K562 (cell line): Measurements from ENCODE around the gene TRAF3. TPM values are rescaled to one million over a fixed set of nuclear protein-coding genes. Genes with fewer than 3 reads are reported as not detected.

Experiments
- ATAC-seq: fragments of 200-7000 bp; cut with Tn5 transposase; 3 replicates; pipeline ENCODE4 v1.9.1; 2020; ENCODE audit warnings: moderate library complexity
- BruUV-seq: library from RNA; stranded (reverse); fragments of 400-500 nt; replicated peaks from 2 replicates; lab custom pipeline; 2021; lab: Mats Ljungman, UMichigan
- CTCF ChIA-PET: fragments of 300-600 bp; formaldehyde crosslinking; extraction: SDS; loops from one replicate; lab custom pipeline; 2021; ENCODE audit warnings: low intra/inter-chr PET ratio; lab: Yijun Ruan, JAX
- POLR2A ChIA-PET: fragments of 300-600, 350-650 bp; sonication (Branson Sonifier 250); formaldehyde crosslinking; extraction: SDS; loops from one replicate; lab custom pipeline; 2021; ENCODE audit warnings: antibody characterized with exemption, inconsistent platforms; lab: Yijun Ruan, JAX
- DNase-seq, 4 experiments: peaks; one replicate each; pipeline versions ENCODE4 v3.0.0 to v3.0.0-alpha.2; 2011 to 2018; ENCODE audit warnings: low spot score in 3 of 4, mixed read lengths in 3 of 4; ENCODE audit errors: extremely low read depth in 1 of 4
- FAIRE-seq: peaks from 2 replicates; lab custom pipeline; 2011; peaks lifted over from hg19 to GRCh38; lab: Jason Lieb, UNC
- H2AFZ ChIP-seq: 2 replicates; pipeline ENCODE4 v1.6.0; 2011; ENCODE audit warnings: low read depth, low read length, control low read depth, inconsistent platforms
- H3K27ac ChIP-seq: fragments of 200-600 bp; 3 replicates; pipeline ENCODE4 v1.8.0; 2011; ENCODE audit warnings: low read depth, mild to moderate bottlenecking, control low read depth, inconsistent platforms, low read length, moderate library complexity, mixed read lengths; ENCODE audit errors: extremely low read depth
- H3K27me3 ChIP-seq, 2 experiments: fragments of 300-600 bp in 1 of 2; 2 replicates in 1 of 2; 3 replicates in 1 of 2; pipeline versions ENCODE4 v1.6.0 to v1.8.0; 2011; ENCODE audit warnings: inconsistent platforms in 2 of 2, low read length in 2 of 2, mild to moderate bottlenecking in 1 of 2, mixed read lengths in 1 of 2, moderate library complexity in 1 of 2; ENCODE audit not compliant: control insufficient read depth in 2 of 2, insufficient read depth in 2 of 2
- H3K36me3 ChIP-seq: fragments of 300-600 bp; 3 replicates; pipeline ENCODE4 v1.8.0; 2011; ENCODE audit warnings: mild to moderate bottlenecking, low read length, inconsistent platforms; ENCODE audit not compliant: control insufficient read depth, insufficient read depth
- H3K4me1 ChIP-seq, 2 experiments: fragments of 200-600 bp in 1 of 2; replicated peaks in 1 of 2; 2 replicates in 1 of 2; 3 replicates in 1 of 2; pipeline versions ENCODE4 v1.5.1 to v1.8.0; 2011; ENCODE audit warnings: inconsistent platforms in 2 of 2, low read length in 2 of 2, mild to moderate bottlenecking in 1 of 2, mixed read lengths in 1 of 2, moderate library complexity in 1 of 2; ENCODE audit not compliant: control insufficient read depth in 2 of 2, insufficient read depth in 2 of 2
- H3K4me2 ChIP-seq: 2 replicates; pipeline ENCODE4 v1.6.1; 2011; ENCODE audit warnings: low read length, control low read depth, inconsistent platforms, mixed read lengths; ENCODE audit not compliant: insufficient read depth
- H3K4me3 ChIP-seq: fragments of 200-600 bp; sonication (generic), shearing (Covaris generic); 2 replicates; pipeline ENCODE4 v1.5.1; 2016; ENCODE audit warnings: control low read depth, inconsistent platforms
- H3K79me2 ChIP-seq: fragments of 200-600 bp; 3 replicates; pipeline ENCODE4 v1.8.0; 2011; ENCODE audit warnings: low read length, inconsistent platforms; ENCODE audit not compliant: control insufficient read depth, insufficient read depth
- H3K9ac ChIP-seq, 2 experiments: 2 replicates each; pipeline versions ENCODE4 v1.6.0 to v1.6.1; 2011; ENCODE audit warnings: low read depth in 2 of 2, low read length in 2 of 2, control low read depth in 1 of 2, inconsistent platforms in 1 of 2, mild to moderate bottlenecking in 1 of 2, mixed read lengths in 1 of 2; ENCODE audit not compliant: insufficient read depth in 1 of 2
- H3K9me1 ChIP-seq: one replicate; pipeline ENCODE4 v1.6.0; 2011; ENCODE audit warnings: inconsistent platforms, mild to moderate bottlenecking, low read length, moderate library complexity; ENCODE audit not compliant: control insufficient read depth, insufficient read depth
- H3K9me3 ChIP-seq: replicated peaks from 2 replicates; pipeline ENCODE4 v1.5.1; 2011; ENCODE audit warnings: low read depth, low read length, inconsistent platforms; ENCODE audit not compliant: control insufficient read depth, insufficient read depth
- H4K20me1 ChIP-seq: replicated peaks from 2 replicates; pipeline ENCODE4 v1.6.1; 2011; ENCODE audit warnings: low read length, inconsistent platforms, mixed read lengths; ENCODE audit not compliant: control insufficient read depth, insufficient read depth
- ATF7 ChIP-seq: fragments of 450-650 bp; IDR thresholded peaks from 2 replicates; pipeline ENCODE4 v1.7.1; 2014; ENCODE audit warnings: mild to moderate bottlenecking, moderate library complexity
- HEY1 ChIP-seq: fragments of 250-450 bp; sonication (Bioruptor Pico); IDR thresholded peaks from 2 replicates; pipeline ENCODE4 v1.5.0; 2020; ENCODE audit warnings: mild to moderate bottlenecking, moderate library complexity, borderline replicate concordance
- MITF ChIP-seq: IDR thresholded peaks from 2 replicates; pipeline ENCODE4 v1.6.1; 2014; ENCODE audit warnings: antibody characterized with exemption
- PHB2 ChIP-seq: fragments of 450-650 bp; IDR thresholded peaks from 2 replicates; pipeline ENCODE4 v1.6.1; 2017; ENCODE audit warnings: low read depth
- POLR2G ChIP-seq: fragments of 200-400 bp; formaldehyde crosslinking; IDR thresholded peaks from 2 replicates; pipeline ENCODE4 v1.6.1; 2017; ENCODE audit warnings: low read depth, mild to moderate bottlenecking, antibody characterized with exemption, low read length, moderate library complexity
- SRF ChIP-seq, 2 experiments: fragments of 250-450, 450-650 bp in 1 of 2; sonication (Bioruptor Pico) in 1 of 2; sonication (generic) in 1 of 2; formaldehyde crosslinking; IDR thresholded peaks; 2 replicates each; pipeline versions ENCODE4 v1.5.0 to v1.5.1; 2020 to 2022; ENCODE audit warnings: mild to moderate bottlenecking in 1 of 2, missing genetic modification reagents in 1 of 2
- ZBTB9 ChIP-seq: fragments of 450-650 bp; formaldehyde crosslinking; IDR thresholded peaks from 2 replicates; pipeline ENCODE4 v1.4.0; 2020; ENCODE audit warnings: mild to moderate bottlenecking, moderate library complexity
- ZNF75A ChIP-seq: fragments of 450-650 bp; formaldehyde crosslinking; IDR thresholded peaks from 2 replicates; pipeline ENCODE4 v1.4.0; 2020; ENCODE audit warnings: mild to moderate bottlenecking
- WGBS: fragments of 100-300 bp; shearing (Covaris generic); methylation state at CpG from one replicate; pipeline ENCODE4 v1.1.6; 2016; ENCODE audit warnings: low coverage, mixed read lengths; ENCODE audit not compliant: insufficient coverage; ENCODE audit errors: missing lambda C conversion rate; 5-methylcytosine and 5-hydroxymethylcytosine counted together
- in situ Hi-C: fragments of 300-500 bp; cut with MboI; formaldehyde crosslinking; loops from 4 replicates; pipeline ENCODE4 v1.15.0; 2018; ENCODE audit warnings: inconsistent platforms, mixed read lengths
- intact Hi-C: fragments of 100-400 bp; cut with micrococcal nuclease; formaldehyde crosslinking; loops from 2 replicates; pipeline ENCODE4 v1.14.2; 2022
- polyA plus RNA-seq, 8 experiments: library from polyadenylated mRNA; depleted of rRNA in 4 of 8; stranded (reverse) in 5 of 8; unstranded in 3 of 8; fragments of >200 nt; fragmentation: Nextera tagmentation in 2 of 8; fragmentation: Illumina TruSeq in 1 of 8; extraction: Ambion mirVana in 2 of 8; extraction: Trizol in 1 of 8; gene quantifications; 2 replicates each; pipeline versions ENCODE4 v1.2.1 to v1.2.3, GENCODE V29; 2011 to 2014; ENCODE audit warnings: inconsistent platforms in 1 of 8, missing spikeins in 1 of 8
- total RNA-seq, 7 experiments: library from RNA; depleted of rRNA in 6 of 7; stranded (reverse); fragments of >200 nt in 6 of 7; fragmentation: Illumina TruSeq in 2 of 7; extraction: Trizol in 2 of 7; gene quantifications; 2 replicates each; pipeline versions ENCODE4 v1.2.1 to v1.2.3, GENCODE V29; 2011 to 2021; ENCODE audit warnings: low replicate concordance in 1 of 7
- TF ChIP-seq, protein P1 (sequence below): IDR thresholded peaks from 2 replicates; pipeline ENCODE4 v1.6.1; 2016; ENCODE audit warnings: missing genetic modification characterization, missing compliant biosample characterization

The TRAF3 gene
- total and polyA plus RNA-seq, 9 of the 15 experiments (the other 6 are each of a cell fraction or from before 2014, with no cell fraction given) = 0.52 to 21.3 (median 9.9) TPM

DNA sequence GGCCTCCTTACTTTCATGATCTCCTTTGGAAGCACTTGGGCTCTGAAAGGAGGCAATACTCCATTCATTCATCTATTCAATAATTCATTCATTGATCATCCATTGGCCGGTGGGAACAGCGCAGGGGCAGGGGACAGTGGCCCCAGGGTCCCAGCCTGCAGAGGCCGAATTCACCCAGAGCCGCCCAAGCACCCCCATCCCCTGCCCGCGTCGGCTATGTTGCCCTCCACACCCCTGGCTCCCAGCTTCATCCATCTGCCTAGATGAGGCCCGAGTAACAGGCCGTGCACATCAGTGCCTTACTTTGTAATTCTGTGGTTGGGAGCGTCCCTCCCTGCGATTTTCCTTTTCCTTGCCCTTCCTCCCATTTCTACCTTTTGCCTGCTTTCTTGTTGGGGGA lies 148.4 kb downstream of the TRAF3 start:
- Histone ChIP-seq H3K4me1 (peaks cover 0 to 35% of the 10 kb centered on the region in 2 experiments; a peak in 3 of 5 replicates), H3K9me3 (no peaks in the 10 kb centered on the region), H4K20me1 (no peaks in the 10 kb centered on the region), H3K36me3 (no peaks in the 10 kb centered on the region), H3K4me2 (no peak overlapping the region), H3K79me2 (no peaks in the 10 kb centered on the region), H3K27ac (no peak overlapping the region), H3K4me3 (no peak overlapping the region), H2AFZ (no peak overlapping the region), H3K27me3 (peaks cover 0 to 10% of the 10 kb centered on the region in 2 experiments; a peak in 1 of 5 replicates), H3K9me1 (no peaks in the 10 kb centered on the region), H3K9ac (no peak overlapping the region; a peak in 1 of 4 replicates)
- no peak for TF ChIP-seq MITF
- DNase-seq (no peak), FAIRE-seq (no peak), ATAC-seq (no peak)
- WGBS = 28% methylated on average over 9 of the region's 11 CpGs
- ChIA-PET POLR2A (interaction anchor here (0.6 kb wide), 1 partner anchor 11 kb away, joined by 3 read pairs; no protein-coding TSS in a partner anchor), CTCF (no interaction called here)
- in situ Hi-C loops = no loop called here
- BruUV-seq = no TSS peak
- intact Hi-C loops = no loop called here

DNA sequence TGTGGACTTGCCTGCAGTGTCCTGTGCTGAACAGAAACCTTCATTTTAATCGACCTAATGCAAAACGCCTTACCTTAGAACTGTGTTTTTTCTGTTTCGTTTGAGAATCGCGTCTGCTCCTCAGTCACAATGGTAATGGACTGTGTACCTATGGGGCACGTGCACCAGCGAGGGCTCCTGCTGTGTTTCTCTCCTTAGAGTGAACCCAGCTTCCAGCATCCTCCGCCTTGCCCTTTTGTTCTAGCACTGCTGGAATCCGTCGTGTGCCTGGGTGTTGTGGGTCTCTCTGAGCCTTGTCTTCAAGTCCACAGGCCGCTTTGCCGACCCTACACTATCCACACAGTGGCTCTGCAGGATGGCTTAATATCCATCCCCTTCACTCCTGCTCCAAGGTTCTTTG lies 148.9 kb downstream of the TRAF3 start:
- Histone ChIP-seq H3K9me1 (no peaks in the 10 kb centered on the region), H3K4me1 (peaks cover 0 to 37% of the 10 kb centered on the region in 2 experiments; a peak in 3 of 5 replicates), H3K27me3 (peaks cover 0 to 10% of the 10 kb centered on the region in 2 experiments; a peak in 1 of 5 replicates), H3K9ac (no peak overlapping the region; a peak in 1 of 4 replicates), H3K9me3 (no peaks in the 10 kb centered on the region), H3K27ac (no peak overlapping the region), H3K4me2 (no peak overlapping the region), H3K4me3 (no peak overlapping the region), H2AFZ (no peak overlapping the region), H3K36me3 (no peaks in the 10 kb centered on the region), H3K79me2 (no peaks in the 10 kb centered on the region), H4K20me1 (no peaks in the 10 kb centered on the region)
- no TSS peak for BruUV-seq
- ChIA-PET POLR2A (no interaction called here), CTCF (no interaction called here)
- ATAC-seq (no peak), FAIRE-seq (no peak), DNase-seq (no peak)
- in situ Hi-C loops (no loop called here), intact Hi-C loops (no loop called here)
- WGBS = 22% methylated on average over 12 of the region's 12 CpGs
- TF ChIP-seq POLR2G (no peak), HEY1 (CRISPR knock-in tag) (no peak), ATF7 (no peak), PHB2 (no peak), SRF (CRISPR knock-in tag; IDR thresholded peaks at IDR 0.05) (no peak), ZNF75A (CRISPR knock-in tag) (no peak), ZBTB9 (CRISPR knock-in tag) (no peak)
- TF ChIP-seq, protein P1, sequence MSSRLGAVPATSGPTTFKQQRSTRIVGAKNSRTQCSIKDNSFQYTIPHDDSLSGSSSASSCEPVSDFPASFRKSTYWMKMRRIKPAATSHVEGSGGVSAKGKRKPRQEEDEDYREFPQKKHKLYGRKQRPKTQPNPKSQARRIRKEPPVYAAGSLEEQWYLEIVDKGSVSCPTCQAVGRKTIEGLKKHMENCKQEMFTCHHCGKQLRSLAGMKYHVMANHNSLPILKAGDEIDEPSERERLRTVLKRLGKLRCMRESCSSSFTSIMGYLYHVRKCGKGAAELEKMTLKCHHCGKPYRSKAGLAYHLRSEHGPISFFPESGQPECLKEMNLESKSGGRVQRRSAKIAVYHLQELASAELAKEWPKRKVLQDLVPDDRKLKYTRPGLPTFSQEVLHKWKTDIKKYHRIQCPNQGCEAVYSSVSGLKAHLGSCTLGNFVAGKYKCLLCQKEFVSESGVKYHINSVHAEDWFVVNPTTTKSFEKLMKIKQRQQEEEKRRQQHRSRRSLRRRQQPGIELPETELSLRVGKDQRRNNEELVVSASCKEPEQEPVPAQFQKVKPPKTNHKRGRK (tag) = no peak
